ENCODE results near the gene PTDSS2. TPM values are rescaled to one million over a fixed set of nuclear protein-coding genes. Genes with fewer than 3 reads are reported as not detected.

Gene PTDSS2
- total RNA-seq, 1 experiment from 2014 or later = 37.6 TPM

DNA sequence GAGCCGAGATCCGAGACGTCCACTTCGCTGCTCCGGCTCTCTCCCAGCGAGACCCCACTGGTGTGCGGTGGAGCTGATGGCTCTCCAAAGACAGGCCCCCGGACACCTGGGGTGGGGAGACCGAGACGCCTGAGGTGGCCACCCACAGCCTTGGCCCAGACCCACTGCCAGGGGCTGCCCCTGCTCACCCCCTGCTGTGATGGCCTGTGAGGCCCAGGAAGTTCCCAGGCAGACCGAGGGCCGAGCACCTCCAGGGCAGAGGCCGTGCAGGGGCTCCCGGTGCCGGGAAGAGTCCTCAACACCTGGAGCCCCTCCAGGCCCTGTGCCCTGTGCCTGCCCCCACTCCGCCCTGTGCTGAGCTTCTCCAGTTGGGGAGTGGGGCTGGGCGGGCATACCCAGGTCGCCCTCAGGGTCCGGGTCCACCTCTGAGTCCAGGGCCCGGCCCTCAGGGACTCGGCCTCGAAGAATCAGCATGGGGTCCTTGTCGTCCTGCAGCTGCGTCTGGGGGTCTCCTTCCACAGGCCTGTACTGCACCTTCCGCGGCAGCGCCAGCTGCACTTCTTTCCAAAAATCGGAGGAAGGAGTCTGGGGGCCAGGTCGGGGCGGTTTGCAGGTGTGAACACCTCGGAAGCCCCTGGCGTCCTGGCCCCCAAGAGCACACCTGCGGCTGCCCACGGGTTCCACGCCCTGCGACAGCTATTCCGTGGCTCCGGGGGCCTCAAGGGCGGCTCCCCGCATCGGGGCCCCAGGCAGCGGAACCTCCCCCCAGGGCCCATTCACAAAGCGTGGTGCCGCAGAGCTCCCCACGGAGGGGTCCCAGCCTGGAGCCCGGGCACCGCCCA lies 43.9 kb upstream of the PTDSS2 start:
- ChIA-PET POLR2A (ENCODE audit: low non-redundant PET) (no interaction called here), CTCF (interaction anchor here (0.9 kb wide), 1 partner anchor 17 kb away, joined by 4 read pairs; no protein-coding TSS in a partner anchor)
- BruUV-seq (replicated peaks) = no TSS peak
- Histone ChIP-seq H3K27me3 (replicated peaks; ENCODE audit: insufficient read depth, low read depth, low read length, poor library complexity) (no peaks in the 10 kb centered on the region), H3K9me3 (ENCODE audit: low read depth, low read length, poor library complexity, severe bottlenecking) (no peaks in the 10 kb centered on the region), H3K27ac (ENCODE audit: low read depth, low read length, poor library complexity, severe bottlenecking) (no peak overlapping the region), H3K36me3 (ENCODE audit: insufficient read depth, low read length, poor library complexity, severe bottlenecking) (no peaks in the 10 kb centered on the region), H3K4me1 (ENCODE audit: insufficient read depth, low read length, poor library complexity, severe bottlenecking) (peaks cover 7% of the 10 kb centered on the region), H3K4me3 (ENCODE audit: low read depth, low read length, poor library complexity, severe bottlenecking) (peak overlapping the region; percentile 58)
- no peak for DNase-seq (ENCODE audit: low spot score)
- TF ChIP-seq EZH2 (IDR thresholded peaks at IDR 0.05; ENCODE audit: borderline replicate concordance, low read depth, low read length, poor library complexity, severe bottlenecking) = no peak
- TF ChIP-seq, protein P1, sequence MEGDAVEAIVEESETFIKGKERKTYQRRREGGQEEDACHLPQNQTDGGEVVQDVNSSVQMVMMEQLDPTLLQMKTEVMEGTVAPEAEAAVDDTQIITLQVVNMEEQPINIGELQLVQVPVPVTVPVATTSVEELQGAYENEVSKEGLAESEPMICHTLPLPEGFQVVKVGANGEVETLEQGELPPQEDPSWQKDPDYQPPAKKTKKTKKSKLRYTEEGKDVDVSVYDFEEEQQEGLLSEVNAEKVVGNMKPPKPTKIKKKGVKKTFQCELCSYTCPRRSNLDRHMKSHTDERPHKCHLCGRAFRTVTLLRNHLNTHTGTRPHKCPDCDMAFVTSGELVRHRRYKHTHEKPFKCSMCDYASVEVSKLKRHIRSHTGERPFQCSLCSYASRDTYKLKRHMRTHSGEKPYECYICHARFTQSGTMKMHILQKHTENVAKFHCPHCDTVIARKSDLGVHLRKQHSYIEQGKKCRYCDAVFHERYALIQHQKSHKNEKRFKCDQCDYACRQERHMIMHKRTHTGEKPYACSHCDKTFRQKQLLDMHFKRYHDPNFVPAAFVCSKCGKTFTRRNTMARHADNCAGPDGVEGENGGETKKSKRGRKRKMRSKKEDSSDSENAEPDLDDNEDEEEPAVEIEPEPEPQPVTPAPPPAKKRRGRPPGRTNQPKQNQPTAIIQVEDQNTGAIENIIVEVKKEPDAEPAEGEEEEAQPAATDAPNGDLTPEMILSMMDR (conservative IDR thresholded peaks at IDR 0.05; ENCODE audit: low read depth, low read length) = no peak
- intact Hi-C loops (cut with micrococcal nuclease; ENCODE audit: unreplicated experiment) = no loop called here

DNA sequence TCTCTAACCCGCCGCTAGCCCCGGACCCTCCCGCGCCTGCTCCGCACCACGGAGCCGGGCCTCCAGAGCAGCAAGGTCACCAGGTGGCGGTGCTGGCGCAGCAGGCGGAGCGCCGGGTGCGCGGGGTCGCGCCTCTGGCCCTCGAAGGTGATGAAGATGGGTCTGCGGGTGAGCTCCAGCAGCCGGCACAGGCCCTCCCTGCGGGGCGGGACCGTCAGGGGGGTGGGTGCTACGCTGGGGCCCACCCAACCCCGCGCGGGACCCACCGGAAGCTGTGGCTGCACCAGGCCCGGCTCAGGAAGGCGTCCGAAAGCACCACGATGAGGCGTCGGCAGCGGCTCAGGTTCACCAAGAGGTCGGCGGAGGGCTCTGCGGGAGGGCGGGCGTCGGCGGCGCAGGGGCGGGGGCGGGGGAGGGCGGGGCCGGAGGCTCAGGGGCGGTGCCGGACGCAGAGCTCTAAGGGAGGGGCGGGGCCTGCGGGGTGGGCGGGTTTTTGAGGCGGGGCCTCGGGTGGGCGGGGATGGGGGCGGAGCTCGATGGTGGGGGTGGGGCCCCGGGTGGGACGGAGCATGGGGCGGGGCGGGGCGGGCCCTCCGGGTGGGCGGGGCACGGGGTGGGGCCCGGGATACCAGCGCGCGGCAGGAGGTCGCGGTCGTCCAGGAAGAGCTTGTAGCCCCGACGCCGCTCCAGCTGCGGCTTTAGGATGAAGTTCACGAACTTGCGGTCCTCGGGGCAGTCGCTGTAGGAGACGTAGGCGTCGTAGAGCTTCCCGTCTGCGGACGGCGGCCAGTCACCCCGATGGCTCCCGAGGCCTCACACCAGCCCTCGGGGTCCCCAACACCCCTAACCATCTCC lies 43.1 kb upstream of the PTDSS2 start:
- POLR2A ChIA-PET (ENCODE audit: low non-redundant PET) = interaction anchor here (0.8 to 1.1 kb wide), 2 partner anchors 45 to 100 kb away, joined by 4 to 6 read pairs; partner anchors contain the start of gene RNH1
- H3K4me1 ChIP-seq (ENCODE audit: insufficient read depth, low read length, poor library complexity, severe bottlenecking) = peaks cover 7% of the 10 kb centered on the region

More for the DNA sequence above, 43.1 kb upstream of the PTDSS2 start:
- Histone ChIP-seq H3K27ac (ENCODE audit: low read depth, low read length, poor library complexity, severe bottlenecking) (no peak overlapping the region), H3K36me3 (ENCODE audit: insufficient read depth, low read length, poor library complexity, severe bottlenecking) (no peaks in the 10 kb centered on the region), H3K9me3 (ENCODE audit: low read depth, low read length, poor library complexity, severe bottlenecking) (no peaks in the 10 kb centered on the region), H3K27me3 (replicated peaks; ENCODE audit: insufficient read depth, low read depth, low read length, poor library complexity) (no peaks in the 10 kb centered on the region), H3K4me3 (ENCODE audit: low read depth, low read length, poor library complexity, severe bottlenecking) (peak overlapping the region; percentile 58)
- CTCF ChIA-PET = interaction anchor here (0.6 to 1.0 kb wide), 4 partner anchors 18 to 63 kb away, joined by 3 to 5 read pairs (median 4); partner anchors contain the start of gene PTDSS2
- TF ChIP-seq, protein P1 (conservative IDR thresholded peaks at IDR 0.05; ENCODE audit: low read depth, low read length) = no peak
- TF ChIP-seq EZH2 (IDR thresholded peaks at IDR 0.05; ENCODE audit: borderline replicate concordance, low read depth, low read length, poor library complexity, severe bottlenecking) = no peak
- BruUV-seq (replicated peaks) = no TSS peak
- intact Hi-C loops (cut with micrococcal nuclease; ENCODE audit: unreplicated experiment) = no loop called here
- DNase-seq (ENCODE audit: low spot score) = peak; percentile 76

Data from A673 (cell line).